Measurements from ENCODE around the gene PSMG3.

The PSMG3 gene

GRCh38 chr7:1558841-1559625 lies 10.8 kb downstream of the PSMG3 start:
- DNase-seq (ENCODE audit: low read depth, low spot score): no peak

- DNase-seq (ENCODE audit: low read depth, low spot score): no peak
These were observed 11.5 kb downstream of the PSMG3 start for GRCh38 chr7:1558181-1558811.

DNA sequence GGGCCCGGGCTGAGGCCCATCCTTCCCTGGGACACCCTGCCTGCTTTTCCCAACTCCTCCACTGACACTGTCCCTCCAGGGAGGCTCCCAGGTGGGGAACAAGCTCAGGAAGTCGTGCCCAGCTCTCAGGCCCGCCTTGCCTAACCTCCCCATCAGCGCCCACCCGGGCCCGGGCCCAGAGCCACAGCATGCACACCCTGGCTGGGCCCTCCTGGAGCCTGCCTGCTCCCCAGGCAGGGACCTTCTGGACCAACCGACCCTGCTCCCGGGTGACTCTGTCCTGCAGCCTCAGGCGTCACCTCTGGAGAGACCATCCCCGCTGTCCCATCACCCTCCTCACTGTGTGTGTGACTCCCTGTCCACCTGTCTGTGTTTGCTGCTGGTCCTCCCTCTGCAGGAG lies 12.1 kb downstream of the PSMG3 start:
- DNase-seq (ENCODE audit: low read depth, low spot score): no peak

DNA sequence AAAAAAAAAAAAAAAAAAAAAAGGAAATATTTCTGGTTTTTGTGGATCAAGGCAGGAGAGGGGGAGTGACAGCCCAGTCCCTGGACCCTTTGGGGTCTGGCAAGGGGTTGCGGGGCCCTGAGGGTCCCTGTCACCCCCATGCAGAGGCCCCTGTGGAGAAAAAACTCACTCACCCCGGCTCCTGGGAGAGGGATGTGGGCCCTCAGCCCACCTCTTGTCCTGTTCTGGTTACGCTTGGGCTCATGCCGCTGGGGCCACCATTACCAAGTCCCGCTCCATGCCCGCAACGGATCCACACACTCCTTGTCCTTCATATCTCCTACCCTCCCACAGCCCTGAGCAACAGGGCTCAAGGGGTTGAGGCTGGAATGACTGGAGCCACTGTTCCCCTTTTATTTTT lies 12.8 kb downstream of the PSMG3 start:
- no peak for DNase-seq (ENCODE audit: low read depth, low spot score)

GRCh38 chr7:1555813-1556543 lies 13.9 kb downstream of the PSMG3 start, which contains the start of gene TMEM184A:
Gene TMEM184A, minus strand, starts transcription at chr7:1556205. Its CDS starts 721 bp downstream, at chr7:1555484.
- no peak for DNase-seq (ENCODE audit: low read depth, low spot score)

DNA sequence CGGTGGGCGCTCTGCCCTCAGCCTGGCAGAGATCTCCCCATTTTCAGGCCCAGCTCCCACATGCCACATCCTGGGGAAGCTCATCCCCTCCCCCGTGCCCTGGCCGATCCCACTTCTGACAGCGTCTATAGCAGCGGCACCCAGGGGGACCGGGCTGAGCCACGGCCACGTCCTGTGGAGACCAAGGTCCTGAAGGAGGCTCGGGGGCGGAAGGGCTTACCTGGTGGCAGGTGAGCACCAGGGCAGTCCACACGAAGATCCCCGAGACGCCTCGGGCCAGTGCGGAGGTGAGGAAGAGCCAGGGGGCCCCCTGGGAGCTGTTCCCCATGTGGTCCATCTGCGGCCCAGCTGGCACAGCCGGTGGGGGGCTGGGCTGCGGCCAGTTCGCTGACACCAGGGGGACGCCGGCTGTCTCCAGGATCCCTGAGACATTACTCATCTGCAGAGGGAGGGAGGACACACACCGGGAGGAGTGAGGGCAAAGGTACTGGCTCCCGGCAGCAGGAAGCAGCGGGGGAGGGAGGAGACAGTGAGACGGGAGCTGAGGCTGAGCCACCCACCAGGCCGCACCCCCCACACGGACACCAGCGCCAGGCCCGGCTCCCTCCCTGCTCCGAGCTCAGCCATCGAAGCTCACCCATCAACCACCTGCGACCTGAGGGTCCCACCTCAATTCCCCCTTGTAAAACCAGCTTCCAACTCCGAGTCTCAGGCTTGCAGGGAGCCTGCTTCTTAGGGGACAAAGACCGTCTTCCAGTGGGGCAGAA lies 14.6 kb downstream of the PSMG3 start:
- peak; percentile 77 for DNase-seq (ENCODE audit: low read depth, low spot score)

GRCh38 chr7:1554333-1555045 lies 15.3 kb downstream of the PSMG3 start:
- no peak for DNase-seq (ENCODE audit: low read depth, low spot score)

- DNase-seq (ENCODE audit: low read depth, low spot score): no peak
These were observed 16.2 kb downstream of the PSMG3 start for GRCh38 chr7:1553512-1554210.

DNA sequence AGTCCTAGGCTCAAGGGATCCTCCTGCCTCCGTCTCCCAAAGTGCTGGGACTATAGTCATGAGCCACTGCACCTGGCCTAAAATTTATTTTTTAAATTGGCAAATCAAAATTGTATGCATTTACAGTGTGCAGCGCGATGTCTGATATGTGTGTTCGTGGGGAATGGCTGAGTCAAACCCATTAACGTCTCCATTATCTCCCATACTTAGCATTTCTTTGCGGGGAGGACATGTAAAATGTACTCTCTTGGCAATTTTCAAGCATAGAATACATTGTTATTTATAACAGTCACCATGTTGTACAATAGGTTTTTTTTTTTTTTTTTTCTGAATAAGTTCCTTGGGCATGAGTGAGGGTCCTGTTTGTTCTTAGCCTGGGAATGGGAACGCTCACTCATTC lies 17.6 kb downstream of the PSMG3 start:
- no peak for DNase-seq (ENCODE audit: low read depth, low spot score)

DNA sequence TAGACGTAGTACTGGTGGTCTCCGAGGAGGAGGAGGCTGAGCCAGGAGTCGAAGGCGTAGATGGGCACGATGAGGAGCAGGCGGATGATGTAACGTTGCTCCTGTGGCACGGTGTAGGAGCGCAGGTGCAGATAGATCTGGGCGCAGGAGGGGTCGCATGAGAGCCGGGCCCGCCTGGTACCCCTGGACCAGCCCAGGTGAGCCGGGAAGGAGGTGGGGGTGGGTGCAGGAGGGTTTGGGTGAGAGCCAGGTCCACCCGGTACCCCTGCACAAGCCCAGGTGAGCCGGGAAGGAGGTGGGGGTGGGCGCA lies 19.0 kb downstream of the PSMG3 start:
- DNase-seq (ENCODE audit: low read depth, low spot score): no peak

DNA sequence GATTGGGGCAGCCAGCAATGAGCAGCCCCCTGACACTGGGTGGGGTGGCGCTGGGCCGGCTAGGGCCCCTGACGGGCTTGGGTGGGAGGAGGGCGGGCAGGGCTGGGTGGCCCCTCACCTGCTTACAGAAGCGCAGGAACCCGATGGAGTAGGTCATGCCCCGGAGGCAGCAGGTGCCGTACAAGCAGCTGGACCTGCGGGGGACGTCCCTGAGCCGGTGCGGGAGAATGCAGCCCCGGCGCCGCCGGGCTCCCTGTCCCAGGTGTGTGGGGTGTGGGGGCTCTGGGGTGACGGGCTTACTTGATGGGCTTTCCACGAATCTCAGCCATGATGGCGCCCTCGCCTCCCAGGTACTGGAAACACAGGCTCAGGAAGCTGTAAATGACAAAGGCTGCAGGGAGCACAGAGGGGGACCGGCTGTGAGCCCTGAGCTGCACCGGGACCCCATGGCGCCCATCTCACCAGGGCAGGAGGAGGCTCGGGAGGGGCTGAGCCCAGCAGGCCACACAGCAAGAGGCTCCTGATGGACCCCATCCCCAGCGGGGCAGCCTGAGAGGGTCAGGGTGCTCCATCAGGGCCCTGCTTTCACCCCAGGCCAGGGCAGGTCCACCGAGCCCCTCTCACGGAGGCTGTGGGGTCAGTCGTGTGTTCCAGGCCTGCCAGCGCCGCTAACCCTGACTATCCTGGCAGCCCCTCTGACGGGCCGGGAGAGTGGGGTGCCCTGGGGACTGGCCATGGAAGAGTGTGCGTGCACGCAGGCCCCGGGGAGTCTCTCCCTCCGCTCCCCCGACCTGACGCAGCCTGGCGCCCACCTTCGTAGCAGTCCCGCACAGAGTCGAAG lies 19.6 kb downstream of the PSMG3 start:
- no peak for DNase-seq (ENCODE audit: low read depth, low spot score)

DNA sequence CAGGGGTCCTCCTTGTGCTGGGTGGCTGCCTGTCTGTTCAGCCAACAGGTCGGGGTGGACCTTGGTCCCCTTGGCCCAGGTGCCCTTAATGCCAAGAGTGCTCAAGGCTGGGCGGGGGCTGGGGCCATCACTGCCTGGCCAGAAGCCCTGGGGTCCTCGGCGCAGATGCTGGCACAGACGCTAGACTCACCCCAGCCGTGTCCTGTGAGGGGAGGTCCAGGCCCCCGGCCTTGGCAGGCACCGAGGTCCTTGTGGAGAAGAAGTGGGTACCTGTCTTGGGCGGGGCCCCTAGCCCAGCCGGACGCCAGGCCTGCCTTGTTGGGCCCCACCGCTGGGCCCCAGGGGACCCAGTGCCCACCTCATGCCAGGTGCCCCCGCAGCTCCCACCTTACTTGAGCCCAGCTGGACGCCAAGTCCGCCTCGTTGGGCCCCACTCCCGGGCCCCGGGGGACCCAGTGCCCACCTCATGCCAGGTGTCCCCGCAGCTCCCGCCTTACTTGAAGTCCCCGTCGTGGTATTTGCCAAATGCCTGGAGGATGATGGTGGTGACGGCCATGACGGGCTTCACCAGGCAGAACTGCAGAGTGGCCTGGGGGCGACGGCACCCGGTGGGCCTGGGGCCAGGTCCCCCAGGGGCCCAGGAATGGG lies 20.4 kb downstream of the PSMG3 start:
- no peak for DNase-seq (ENCODE audit: low read depth, low spot score)

DNA sequence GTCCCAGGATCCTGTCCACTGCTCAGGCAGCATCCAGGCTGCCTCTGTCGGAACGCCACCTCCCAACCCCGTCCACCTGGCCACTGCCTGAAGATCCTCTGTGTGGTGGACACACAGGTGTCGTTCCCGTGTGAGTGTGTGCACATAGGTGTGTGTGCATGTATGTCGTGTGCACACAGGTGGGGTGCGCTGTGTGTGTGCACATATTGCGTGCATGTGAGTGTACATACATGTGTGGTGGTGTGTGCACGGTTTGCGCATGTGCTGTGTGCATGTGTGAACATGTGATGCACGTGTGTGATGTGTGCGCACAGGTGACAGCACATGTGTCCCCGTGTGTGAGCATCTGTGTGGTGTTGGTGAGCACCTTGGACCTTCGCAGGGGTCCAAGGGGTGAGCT lies 20.9 kb downstream of the PSMG3 start:
- DNase-seq (ENCODE audit: low read depth, low spot score): no peak

DNA sequence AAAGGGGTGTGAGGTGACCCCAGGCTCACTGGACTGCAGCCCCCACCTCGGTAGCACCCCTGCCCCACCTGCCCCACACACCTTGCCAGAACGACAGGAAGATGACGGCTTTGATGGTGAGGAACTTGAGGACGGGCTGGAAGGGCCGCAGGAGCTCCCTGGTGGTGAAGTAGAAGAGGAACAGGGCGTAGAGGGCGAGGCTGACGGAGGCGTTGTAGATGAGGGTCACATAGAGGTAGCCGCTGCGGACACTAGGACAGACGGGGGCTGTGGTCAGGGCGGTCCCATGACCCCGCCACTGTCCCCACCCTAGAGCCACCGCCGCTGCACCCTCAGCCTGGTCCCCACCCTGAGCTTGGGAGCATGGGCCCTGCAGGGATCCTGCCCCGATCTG lies 21.4 kb downstream of the PSMG3 start:
- no peak for DNase-seq (ENCODE audit: low read depth, low spot score)

DNA sequence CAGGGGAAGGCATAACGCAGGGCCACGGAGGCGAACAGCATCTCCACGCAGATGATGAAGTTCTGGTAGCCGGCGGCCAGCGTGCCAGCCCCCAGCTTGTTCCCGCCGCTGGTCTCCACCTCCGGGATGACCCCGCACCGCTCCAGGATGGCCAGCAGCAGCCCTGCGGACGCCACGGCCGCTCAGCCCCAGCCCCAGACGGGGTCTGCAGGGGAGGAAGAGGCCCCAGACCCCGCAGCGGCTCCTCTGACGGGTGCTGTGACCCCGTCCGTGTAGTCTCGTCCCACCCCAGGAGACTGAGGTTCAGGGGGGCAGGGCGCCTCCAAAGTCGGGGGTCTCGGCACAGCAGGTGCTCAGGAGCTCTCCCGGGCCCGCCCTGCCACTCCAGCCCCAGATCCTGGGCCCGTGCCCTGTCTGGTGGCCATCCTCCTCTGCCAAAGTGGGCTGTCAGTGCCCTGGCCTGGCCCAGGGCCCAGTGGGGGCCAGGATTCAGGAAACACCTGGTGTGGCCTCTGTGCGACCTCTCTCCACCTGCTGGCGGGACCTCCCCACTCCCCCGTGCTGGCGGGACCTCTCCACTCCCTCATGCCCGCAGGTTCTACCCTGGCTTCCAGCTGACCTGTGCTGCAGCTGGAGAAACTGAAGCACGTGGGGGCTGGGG lies 21.9 kb downstream of the PSMG3 start:
- no peak for DNase-seq (ENCODE audit: low read depth, low spot score)

DNA sequence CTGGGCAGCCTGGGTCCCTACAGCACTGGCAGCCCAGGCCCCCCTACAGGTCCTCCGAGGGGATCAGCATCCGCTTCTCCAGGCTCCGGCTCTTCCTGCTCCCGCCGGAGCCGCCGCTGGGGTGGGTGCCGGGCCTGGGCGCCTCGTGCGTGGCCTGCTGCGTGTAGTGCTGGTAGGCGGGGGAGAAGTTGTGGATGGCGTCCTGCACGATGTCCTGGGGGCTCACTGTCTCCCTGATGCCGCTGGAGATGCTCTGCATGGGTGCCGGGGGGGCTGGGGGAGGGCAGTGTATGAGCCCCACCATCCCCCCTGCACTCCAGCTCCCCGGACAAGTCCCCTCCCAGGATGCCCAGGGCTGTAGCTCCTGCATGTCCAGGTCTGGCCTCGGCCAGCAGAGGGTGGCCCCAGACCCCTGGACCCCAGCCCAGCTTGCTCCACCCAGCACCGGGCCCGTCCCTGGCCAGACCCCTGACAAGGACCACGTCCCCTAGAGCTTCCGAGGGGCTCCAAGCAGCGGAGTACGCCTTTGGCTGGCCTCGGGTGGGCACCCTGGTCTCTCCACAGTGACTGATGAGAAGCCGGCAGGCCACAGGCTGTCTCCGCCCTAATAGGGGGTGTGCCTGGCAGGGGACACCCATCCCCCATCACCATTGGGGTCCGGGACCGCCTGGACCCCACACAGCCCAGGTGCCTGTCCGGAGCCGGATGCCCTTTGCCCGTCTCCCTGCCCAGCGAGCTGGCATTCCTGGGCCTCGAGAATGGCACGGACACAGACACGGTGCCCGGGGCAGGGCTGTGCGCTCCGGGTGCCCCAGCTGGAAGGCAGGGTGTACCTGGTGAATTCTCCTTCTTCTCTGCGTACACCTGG lies 22.7 kb downstream of the PSMG3 start:
- no peak for DNase-seq (ENCODE audit: low read depth, low spot score)

GRCh38 chr7:1546274-1546908 lies 23.4 kb downstream of the PSMG3 start:
- no peak for DNase-seq (ENCODE audit: low read depth, low spot score)

All from ELF-1 (cell line).